ENCODE data around the gene GTF3C2.

- TF ChIP-seq CTCF (IDR thresholded peaks at IDR 0.05; ENCODE audit: insufficient read depth, low read depth, low read length) (no peak), EZH2 (IDR thresholded peaks at IDR 0.05; ENCODE audit: insufficient read depth, low read length) (no peak)
These were observed 21.7 kb upstream of the GTF3C2 start for GRCh38 chr2:27378096-27378808.
